Activated naive CD4-positive, alpha-beta T cell treated with Interleukin-2 at 50 U/mL for 16 hours (primary cell): Measurements from ENCODE around the gene TMEM145.
"Not testable (repeated sequence)": the region's sequence is repeated elsewhere in the genome, so short reads cannot be mapped to it uniquely, and the experiment has no call there.

Experiments used
- DNase-seq: peaks from one replicate; pipeline ENCODE4 v3.0.0-alpha.2; 2020

TMEM145 gene

DNA sequence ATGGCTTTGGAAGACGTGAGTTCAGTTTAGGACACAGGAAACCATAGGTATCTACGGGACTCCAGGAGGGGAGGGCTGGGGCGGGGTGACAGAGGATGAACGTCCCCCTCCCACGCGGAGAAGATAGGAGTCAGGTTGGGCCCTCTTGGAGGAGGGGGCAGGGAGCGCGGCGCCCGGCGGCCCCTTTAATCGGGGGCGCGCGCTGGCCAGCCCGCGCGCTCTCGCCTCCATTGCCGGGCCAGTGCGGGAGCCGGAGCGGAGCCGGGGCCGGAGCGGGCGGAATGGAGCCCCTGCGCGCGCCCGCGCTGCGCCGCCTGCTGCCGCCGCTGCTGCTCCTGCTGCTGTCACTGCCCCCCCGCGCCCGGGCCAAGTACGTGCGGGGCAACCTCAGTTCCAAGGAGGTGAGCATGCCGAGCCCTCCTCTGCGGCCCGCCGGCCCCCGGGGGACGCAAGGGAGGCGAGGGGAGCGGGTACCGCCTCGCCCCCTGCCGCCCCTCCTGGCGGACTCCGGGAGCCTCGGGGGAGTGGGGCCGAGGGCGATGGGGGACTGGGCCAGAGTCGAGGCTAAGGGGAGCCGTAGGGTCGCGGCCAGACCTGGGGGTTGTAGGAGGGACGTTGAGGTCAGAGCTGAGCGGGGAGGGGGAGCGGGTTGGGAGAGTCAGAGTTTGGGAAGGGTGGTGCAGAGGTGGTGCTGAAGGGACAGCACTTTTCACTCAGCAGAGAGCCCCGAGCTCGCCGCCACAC lies at the start of gene TMEM145:
Gene TMEM145, plus strand, starts transcription at position 214 of the 744 bp plus-strand sequence. Its CDS starts 68 bp downstream, at position 282.
- DNase-seq = peak; percentile 48

GRCh38 chr19:42266105-42266504 lies 47.0 kb upstream of the TMEM145 start:
- not testable (repeated sequence) for DNase-seq

GRCh38 chr19:42266928-42267603 lies 46.0 kb upstream of the TMEM145 start:
- DNase-seq = not testable (repeated sequence)

DNA sequence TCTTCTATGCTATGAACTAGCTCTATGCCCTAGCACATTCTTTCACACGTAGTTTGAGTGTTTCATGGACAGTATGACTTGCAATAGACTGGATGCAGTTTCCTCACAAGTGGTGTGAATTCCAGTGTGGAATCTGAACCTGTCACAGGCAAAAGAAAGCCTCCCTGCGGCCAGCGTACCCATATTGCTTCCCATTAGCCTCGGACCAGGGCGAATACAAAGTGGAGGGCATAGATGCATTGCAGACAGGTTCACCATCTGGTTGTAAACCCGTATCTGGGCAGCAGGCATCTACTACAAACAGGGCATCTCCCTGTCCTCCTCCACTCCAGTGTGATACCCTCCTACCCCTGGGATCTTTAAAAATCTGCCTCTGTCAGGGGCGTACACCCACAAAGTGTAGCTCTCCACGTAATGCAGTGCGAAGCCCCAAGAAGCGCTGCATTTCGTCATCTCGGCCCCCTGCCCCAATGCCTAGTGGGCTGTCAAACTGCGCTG lies 45.4 kb upstream of the TMEM145 start:
- DNase-seq = no peak

- DNase-seq = peak; percentile 98
Measured at GRCh38 chr19:42268142-42268703, 44.9 kb upstream of the TMEM145 start.

- DNase-seq = peak; percentile 99
Measured at GRCh38 chr19:42268704-42269477, 44.2 kb upstream of the TMEM145 start, which contains the start of gene CIC. Gene CIC (plus strand): TSS chr19:42269252. CDS start chr19:42271784, 2,532 bp downstream.

DNA sequence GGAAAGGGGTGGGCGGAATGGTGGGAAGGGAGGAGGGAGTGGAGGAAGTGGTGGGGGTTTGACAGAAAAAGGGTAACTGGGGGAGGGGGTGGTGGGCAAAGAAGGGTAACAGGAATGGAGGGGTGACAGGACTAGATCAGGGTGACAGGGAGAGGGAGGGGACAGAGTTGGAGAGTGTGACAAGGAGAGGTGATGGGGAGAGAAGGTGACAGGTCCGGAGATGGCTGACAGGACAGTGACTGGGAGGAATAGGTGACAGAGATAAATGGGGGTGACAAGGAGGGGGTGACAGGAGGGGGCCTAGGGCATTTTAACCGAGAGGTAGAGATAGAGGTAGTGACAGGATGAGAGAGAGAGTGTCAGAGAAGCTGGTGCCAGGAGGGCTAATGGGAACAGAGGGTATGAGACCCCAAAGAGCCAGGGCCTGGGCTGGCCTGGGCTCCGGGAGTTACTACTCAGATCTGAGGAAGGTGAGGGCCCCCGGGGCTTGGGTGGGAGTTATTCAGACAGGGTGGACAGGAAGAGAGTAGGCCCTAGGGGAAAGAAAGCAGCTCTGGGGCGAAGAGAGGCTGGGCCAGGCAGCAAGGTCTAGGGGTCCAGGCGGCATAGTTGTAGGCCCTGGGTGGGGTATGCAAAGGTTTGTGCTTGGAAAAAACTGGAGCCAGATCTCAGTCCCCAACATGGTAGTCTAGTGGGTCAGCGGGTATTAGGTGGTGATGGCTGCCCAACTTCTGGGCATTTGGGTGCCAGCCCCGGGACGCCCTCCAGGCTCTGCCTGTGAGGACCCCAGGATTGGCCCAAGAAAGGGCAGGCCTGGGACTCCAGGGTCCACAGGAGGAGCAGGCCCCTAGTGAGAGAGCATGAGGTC lies 43.4 kb upstream of the TMEM145 start:
- DNase-seq = no peak

GRCh38 chr19:42270346-42271044 lies 42.6 kb upstream of the TMEM145 start:
- peak; percentile 69 for DNase-seq

- no peak for DNase-seq
Measured at GRCh38 chr19:42271045-42271419, 42.1 kb upstream of the TMEM145 start.

- no peak for DNase-seq
Measured at GRCh38 chr19:42271861-42272534, 41.1 kb upstream of the TMEM145 start.

DNA sequence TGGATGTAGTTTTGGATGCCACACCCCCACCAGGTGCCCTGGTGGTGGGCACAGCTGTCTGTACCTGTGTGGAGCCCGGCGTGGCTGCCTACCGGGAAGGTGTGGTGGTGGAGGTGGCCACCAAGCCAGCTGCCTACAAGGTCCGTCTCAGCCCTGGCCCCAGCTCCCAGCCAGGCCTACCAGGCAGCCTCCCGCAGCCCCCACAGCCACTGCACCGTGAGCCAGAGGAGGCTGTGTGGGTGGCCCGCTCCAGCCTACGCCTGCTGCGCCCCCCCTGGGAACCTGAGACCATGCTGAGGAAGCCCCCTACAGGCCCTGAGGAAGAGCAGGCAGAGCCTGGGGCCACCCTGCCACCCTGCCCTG lies 40.6 kb upstream of the TMEM145 start:
- DNase-seq = no peak

DNA sequence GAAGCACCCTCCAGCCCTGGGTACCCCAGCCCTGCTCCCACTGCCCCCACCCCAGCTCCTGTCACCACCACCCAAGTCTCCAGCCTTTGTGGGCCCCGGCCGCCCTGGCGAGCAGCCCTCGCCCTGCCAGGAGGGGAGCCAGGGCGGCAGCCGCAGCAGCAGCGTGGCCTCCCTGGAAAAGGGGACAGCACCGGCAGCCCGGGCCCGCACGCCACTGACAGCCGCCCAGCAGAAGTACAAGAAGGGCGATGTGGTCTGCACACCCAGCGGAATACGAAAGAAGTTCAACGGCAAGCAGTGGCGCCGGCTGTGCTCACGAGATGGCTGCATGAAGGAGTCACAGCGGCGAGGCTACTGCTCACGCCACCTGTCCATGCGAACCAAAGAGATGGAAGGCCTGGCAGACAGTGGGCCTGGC lies 40.1 kb upstream of the TMEM145 start:
- DNase-seq = no peak

GRCh38 chr19:42273407-42274064 lies 39.6 kb upstream of the TMEM145 start:
- no peak for DNase-seq

DNA sequence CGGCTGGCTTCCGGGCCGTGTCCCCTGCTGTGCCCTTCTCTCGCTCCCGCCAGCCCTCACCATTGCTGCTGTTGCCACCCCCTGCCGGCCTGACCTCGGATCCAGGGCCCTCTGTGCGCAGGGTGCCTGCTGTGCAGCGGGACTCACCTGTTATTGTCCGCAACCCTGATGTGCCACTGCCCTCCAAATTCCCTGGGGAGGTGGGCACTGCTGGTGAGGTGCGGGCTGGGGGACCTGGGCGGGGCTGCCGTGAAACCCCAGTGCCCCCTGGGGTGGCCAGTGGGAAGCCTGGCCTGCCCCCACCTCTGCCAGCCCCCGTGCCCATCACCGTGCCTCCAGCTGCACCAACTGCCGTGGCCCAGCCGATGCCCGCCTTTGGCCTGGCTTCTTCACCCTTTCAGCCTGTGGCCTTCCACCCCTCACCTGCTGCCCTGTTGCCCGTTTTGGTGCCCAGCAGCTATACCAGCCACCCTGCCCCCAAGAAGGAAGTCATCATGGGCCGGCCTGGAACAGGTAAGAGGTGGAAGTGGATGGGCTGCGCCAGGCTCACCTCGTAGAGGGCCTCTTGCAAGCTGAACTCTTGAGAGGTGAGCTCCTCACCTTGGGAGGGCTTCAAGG lies 38.9 kb upstream of the TMEM145 start:
- no peak for DNase-seq

DNA sequence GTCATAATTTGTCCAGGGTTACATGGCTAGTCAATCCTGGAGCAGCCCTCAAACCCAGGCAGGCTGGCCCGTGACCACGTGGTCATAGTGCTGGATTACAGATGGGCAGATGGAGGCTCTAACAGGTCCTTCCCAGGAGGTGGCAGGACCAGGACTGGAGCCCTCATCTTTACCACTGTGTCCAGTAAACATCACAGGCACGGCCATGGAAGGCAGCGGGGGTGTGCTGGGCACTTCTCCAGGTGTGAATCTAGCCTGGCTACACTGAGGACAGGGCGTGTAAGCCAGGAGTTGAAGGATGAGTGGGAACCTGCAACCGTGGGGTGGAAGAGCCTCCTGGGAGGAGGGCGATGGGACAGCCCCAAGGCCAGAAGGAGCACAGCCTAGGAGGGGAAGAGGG lies 38.0 kb upstream of the TMEM145 start:
- no peak for DNase-seq

GRCh38 chr19:42275517-42275916 lies 37.6 kb upstream of the TMEM145 start:
- no peak for DNase-seq

- no peak for DNase-seq
Measured at GRCh38 chr19:42276284-42276683, 36.8 kb upstream of the TMEM145 start.

- DNase-seq = peak; percentile 45
Measured at GRCh38 chr19:42276821-42277220, 36.3 kb upstream of the TMEM145 start.

DNA sequence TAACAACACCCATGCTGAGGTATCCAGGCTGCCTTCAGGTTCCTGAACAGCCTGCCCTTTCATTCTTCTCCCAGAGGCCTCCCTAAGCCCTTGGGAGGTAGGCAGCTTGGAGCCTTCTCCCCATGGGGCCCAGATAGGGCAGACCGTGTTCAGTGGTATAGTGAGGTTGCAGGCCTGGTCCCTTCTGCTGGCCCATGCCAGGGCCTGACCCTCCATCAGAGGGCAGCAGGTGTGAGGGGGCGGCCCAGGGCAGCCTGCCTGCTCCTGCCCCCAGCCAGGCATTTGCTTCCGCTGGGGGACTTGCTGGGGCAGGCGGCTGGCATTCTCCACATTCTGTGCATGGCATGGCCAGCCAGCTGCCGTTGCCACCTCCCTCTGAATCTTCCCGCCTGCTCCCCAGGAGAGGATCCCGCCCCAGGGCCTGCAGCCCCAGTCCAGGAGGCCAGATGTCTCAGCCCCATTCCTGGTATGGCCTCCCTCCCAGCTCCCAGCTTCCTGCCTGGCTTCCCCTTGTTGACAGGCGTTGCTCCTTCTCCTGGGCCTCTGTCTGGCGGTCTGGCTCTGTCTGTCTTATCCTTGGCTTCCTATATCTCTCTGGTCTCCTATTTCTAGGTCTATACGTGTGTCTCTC lies 35.2 kb upstream of the TMEM145 start:
- DNase-seq = no peak
